Cardiac muscle cell (in vitro differentiated cells and primary cell): ENCODE data around the gene ZC3H4. TPM values are rescaled to one million over a fixed set of nuclear protein-coding genes. Genes with fewer than 3 reads are reported as not detected.
"Not testable (repeated sequence)": the region's sequence is repeated elsewhere in the genome, so short reads cannot be mapped to it uniquely, and the experiment has no call there.

Source experiments
- DNase-seq, 2 donors: peaks; one replicate each; pipeline versions ENCODE4 v3.0.0 to v3.0.0-alpha.2; 2010 to 2017; ENCODE audit warnings: low read depth in 1 of 2, low spot score in 1 of 2
- H3K27ac ChIP-seq: fragments of 200-600 bp; sonication (generic); 2 replicates; pipeline ENCODE4 v1.5.1; 2016
- H3K27me3 ChIP-seq: fragments of 200-600 bp; sonication (generic); 2 replicates; pipeline ENCODE4 v1.6.0; 2016; ENCODE audit warnings: control low read depth
- H3K36me3 ChIP-seq: fragments of 200-600 bp; sonication (generic); 2 replicates; pipeline ENCODE4 v1.5.1; 2016; ENCODE audit warnings: control low read depth
- H3K4me1 ChIP-seq: fragments of 200-600 bp; sonication (generic); 2 replicates; pipeline ENCODE4 v1.8.1; 2017; ENCODE audit warnings: low read depth, mild to moderate bottlenecking, mixed run types
- H3K4me3 ChIP-seq: fragments of 200-600 bp; sonication (generic); 2 replicates; pipeline ENCODE4 v1.5.1; 2016; ENCODE audit warnings: mild to moderate bottlenecking
- H3K9me3 ChIP-seq: fragments of 200-600 bp; sonication (generic); 2 replicates; pipeline ENCODE4 v1.5.1; 2017; ENCODE audit warnings: low read depth, mild to moderate bottlenecking, control low read depth
- CTCF ChIP-seq: IDR thresholded peaks from 2 replicates; pipeline ENCODE4 v1.5.1; 2012; ENCODE audit warnings: low read depth, mild to moderate bottlenecking, low read length
- polyA plus RNA-seq: library from polyadenylated mRNA; unstranded; fragments of >200 nt; fragmentation: Nextera tagmentation; extraction: Ambion mirVana; gene quantifications from 2 replicates; pipeline ENCODE4 v1.2.1, GENCODE V29; 2016
- total RNA-seq: library from RNA; depleted of rRNA; stranded (reverse); fragments of >200 nt; gene quantifications from 2 replicates; pipeline ENCODE4 v1.2.3, GENCODE V29; 2016

ZC3H4 gene
- total and polyA plus RNA-seq, 2 experiments from 2014 or later = 5.0 to 34.6 TPM

GRCh38 chr19:47082493-47082892, 31.1 kb downstream of the ZC3H4 start:
- DNase-seq = no peak
- Histone ChIP-seq H3K27ac (no peak overlapping the region), H3K4me1 (no peaks in the 10 kb centered on the region), H3K9me3 (no peaks in the 10 kb centered on the region), H3K27me3 (no peaks in the 10 kb centered on the region), H3K4me3 (no peak overlapping the region), H3K36me3 (peaks cover 62% of the 10 kb centered on the region)
- no peak for TF ChIP-seq CTCF

GRCh38 chr19:47081095-47081494, 32.5 kb downstream of the ZC3H4 start:
- no peak for TF ChIP-seq CTCF

GRCh38 chr19:47078351-47078750, 35.2 kb downstream of the ZC3H4 start:
- H3K27me3 ChIP-seq, H3K9me3 ChIP-seq, H3K4me3 ChIP-seq, DNase-seq, H3K27ac ChIP-seq, H3K4me1 ChIP-seq: not testable (repeated sequence)
- H3K36me3 ChIP-seq = peaks cover 33% of the 10 kb centered on the region

More at GRCh38 chr19:47081095-47081494, 32.5 kb downstream of the ZC3H4 start:
- Histone ChIP-seq H3K4me3 (no peak overlapping the region), H3K27ac (no peak overlapping the region), H3K27me3 (no peaks in the 10 kb centered on the region), H3K9me3 (no peaks in the 10 kb centered on the region), H3K36me3 (peaks cover 54% of the 10 kb centered on the region), H3K4me1 (no peaks in the 10 kb centered on the region)
- no peak for DNase-seq

- Histone ChIP-seq H3K4me3 (no peak overlapping the region), H3K9me3 (no peaks in the 10 kb centered on the region), H3K27me3 (no peaks in the 10 kb centered on the region), H3K4me1 (no peaks in the 10 kb centered on the region), H3K27ac (no peak overlapping the region), H3K36me3 (peaks cover 30% of the 10 kb centered on the region)
- no peak for DNase-seq
- no peak for TF ChIP-seq CTCF
Observed at GRCh38 chr19:47075941-47076340, 37.6 kb downstream of the ZC3H4 start.

GRCh38 chr19:47075179-47075810, 38.3 kb downstream of the ZC3H4 start:
- TF ChIP-seq CTCF = no peak
- no peak for DNase-seq
- no peaks in the 10 kb centered on the region for H3K4me1 ChIP-seq
- H3K36me3 ChIP-seq = peaks cover 24% of the 10 kb centered on the region
- H3K9me3 ChIP-seq = no peaks in the 10 kb centered on the region
- no peak overlapping the region for H3K27ac ChIP-seq
- no peaks in the 10 kb centered on the region for H3K27me3 ChIP-seq
- no peak overlapping the region for H3K4me3 ChIP-seq

GRCh38 chr19:47074621-47075020, 39.0 kb downstream of the ZC3H4 start:
- TF ChIP-seq CTCF = no peak
- no peaks in the 10 kb centered on the region for H3K27me3 ChIP-seq
- H3K4me3 ChIP-seq = no peak overlapping the region
- no peak for DNase-seq
- H3K9me3 ChIP-seq = no peaks in the 10 kb centered on the region
- H3K4me1 ChIP-seq = no peaks in the 10 kb centered on the region
- peaks cover 19% of the 10 kb centered on the region for H3K36me3 ChIP-seq
- H3K27ac ChIP-seq = no peak overlapping the region
